Measurements from ENCODE around the gene CDYL2. TPM values are rescaled to one million over a fixed set of nuclear protein-coding genes. Genes with fewer than 3 reads are reported as not detected.

The CDYL2 gene
- total and polyA plus RNA-seq, 2 donors (not counting 3 experiments of a cell fraction or from before 2014, with no cell fraction given), result 7.1 to 71.3 TPM

GRCh38 chr16:80610481-80611156 is 193.8 kb downstream of the CDYL2 start:
- Histone ChIP-seq H3K4me1 (ENCODE audit: control insufficient read depth, extremely low read depth, insufficient read depth, low read length) (peaks cover 7% of the 10 kb centered on the region), H3K9me1 (replicated peaks; ENCODE audit: control insufficient read depth, extremely low read depth, insufficient read depth, low read length) (no peaks in the 10 kb centered on the region), H3K4me2 (ENCODE audit: insufficient read depth, low read length) (no peak overlapping the region), H3K9me3 (replicated peaks; ENCODE audit: control insufficient read depth, insufficient read depth, low read length) (no peaks in the 10 kb centered on the region), H3K27ac (ENCODE audit: insufficient read depth, low read depth, low read length) (no peak overlapping the region), H4K20me1 (replicated peaks; ENCODE audit: control insufficient read depth, extremely low read depth, insufficient read depth, low read length) (no peaks in the 10 kb centered on the region), H3K9ac (replicated peaks; ENCODE audit: extremely low read depth, insufficient read depth, low read length) (no peak overlapping the region), H2AFZ (ENCODE audit: low read depth, low read length) (no peak overlapping the region), H3K79me2 (ENCODE audit: control insufficient read depth, insufficient read depth, low read length) (no peaks in the 10 kb centered on the region), H3K4me3 (replicated peaks in 1 of 3; ENCODE audit: insufficient read depth in 1 of 3, low read depth in 1 of 3, low read length in 3 of 3) (no peak overlapping the region), H3K27me3 (ENCODE audit: control insufficient read depth in 2 of 2, insufficient read depth in 2 of 2, low read length in 2 of 2) (no peaks in the 10 kb centered on the region), H3K36me3 (ENCODE audit: control insufficient read depth in 2 of 2, extremely low read depth in 1 of 2, insufficient read depth in 2 of 2, low read length in 2 of 2) (peaks cover 11 to 20% of the 10 kb centered on the region in 2 experiments)
- ChIA-PET CTCF (no interaction called here), POLR2A (no interaction called here)
- TF ChIP-seq POLR2A (IDR thresholded peaks at IDR 0.05; ENCODE audit: low read depth, low read length) (no peak), JUN (IDR thresholded peaks at IDR 0.05; ENCODE audit: borderline replicate concordance, insufficient read depth, insufficient read length, low read depth) (no peak), EZH2 (IDR thresholded peaks at IDR 0.05; ENCODE audit: borderline replicate concordance, low read depth, low read length, severe bottlenecking) (no peak), POLR2AphosphoS5 (IDR thresholded peaks at IDR 0.05; ENCODE audit: insufficient read depth, low read depth, low read length) (no peak), FOS (IDR thresholded peaks at IDR 0.05; ENCODE audit: borderline replicate concordance, insufficient read depth, low read length) (no peak), CTCF (IDR thresholded peaks at IDR 0.05; ENCODE audit: extremely low read depth in 1 of 2, insufficient read depth in 1 of 2, low read depth in 1 of 2, low read length in 2 of 2) (no peak), MAX (IDR thresholded peaks at IDR 0.05; ENCODE audit: insufficient read depth, insufficient read length) (no peak), GATA2 (IDR thresholded peaks at IDR 0.05; ENCODE audit: insufficient read depth, insufficient read length, low read depth, low read length) (no peak)
- DNase-seq (ENCODE audit: low read depth, low spot score) (no peak), FAIRE-seq (no peak)
- dilution Hi-C loops (cut with MboI; ENCODE audit: extremely low pct_ligation_motif_present, low sequenced_read_pairs) (no loop called here), intact Hi-C loops (cut with micrococcal nuclease) (no loop called here)
- BruUV-seq (replicated peaks), result no TSS peak
